PC-3 (cell line): ENCODE measurements around the gene TRIM75. TPM values are rescaled to one million over a fixed set of nuclear protein-coding genes. Genes with fewer than 3 reads are reported as not detected.

Experiments used
- ATAC-seq: fragments of 200-7000 bp; cut with Tn5 transposase; 2 replicates; pipeline ENCODE4 v1.9.1; 2020; ENCODE audit warnings: mild to moderate bottlenecking, moderate library complexity
- BruUV-seq: library from RNA; stranded (reverse); fragments of 400-500 nt; replicated peaks from 2 replicates; lab custom pipeline; 2021; lab: Mats Ljungman, UMichigan
- CTCF ChIA-PET: fragments of 300-600 bp; sonication (Branson Sonifier 250); formaldehyde crosslinking; loops from one replicate; lab custom pipeline; 2022; ENCODE audit warnings: antibody characterized with exemption; lab: Charles Lee
- POLR2A ChIA-PET: fragments of 300-600 bp; sonication (Branson Sonifier 250); formaldehyde crosslinking; loops from one replicate; lab custom pipeline; 2022; ENCODE audit warnings: antibody characterized with exemption; ENCODE audit not compliant: unreplicated experiment; lab: Charles Lee
- DNase-seq: peaks from one replicate; pipeline ENCODE4 v3.0.0-alpha.2; 2015
- H2AFZ ChIP-seq: fragments of 300-600 bp; sonication (generic); 2 replicates; pipeline ENCODE4 v1.6.0; 2016; ENCODE audit warnings: antibody characterized with exemption, low read length
- H3F3A ChIP-seq: fragments of 300-600 bp; sonication (generic); one replicate; pipeline ENCODE4 v1.6.0; 2017; ENCODE audit warnings: antibody characterized with exemption, low read length, control low read depth, mild to moderate bottlenecking; ENCODE audit not compliant: unreplicated experiment
- H3K27ac ChIP-seq: fragments of 300-600 bp; sonication (generic); 2 replicates; pipeline ENCODE4 v1.5.1; 2016; ENCODE audit warnings: mild to moderate bottlenecking, low read length
- H3K27me3 ChIP-seq: fragments of 300-600 bp; sonication (generic); 2 replicates; pipeline ENCODE4 v1.6.1; 2016; ENCODE audit warnings: low read length, mixed read lengths
- H3K36me3 ChIP-seq: fragments of 300-600 bp; sonication (generic); 2 replicates; pipeline ENCODE4 v1.6.1; 2016; ENCODE audit warnings: low read depth, mixed run types, low read length, mixed read lengths
- H3K4me1 ChIP-seq: fragments of 300-600 bp; sonication (generic); 2 replicates; pipeline ENCODE4 v1.5.1; 2016; ENCODE audit warnings: low read length; ENCODE audit not compliant: insufficient read depth
- H3K4me2 ChIP-seq: fragments of 300-600 bp; sonication (generic); 2 replicates; pipeline ENCODE4 v1.6.0; 2016; ENCODE audit warnings: low read length
- H3K4me3 ChIP-seq: fragments of 300-600 bp; sonication (generic); 2 replicates; pipeline ENCODE4 v1.5.1; 2016; ENCODE audit warnings: mild to moderate bottlenecking, low read length, mixed read lengths
- H3K79me2 ChIP-seq: fragments of 300-600 bp; sonication (generic); 2 replicates; pipeline ENCODE4 v1.6.1; 2017; ENCODE audit warnings: low read length, mixed read lengths
- H3K9ac ChIP-seq: fragments of 300-600 bp; sonication (generic); 2 replicates; pipeline ENCODE4 v1.6.0; 2016; ENCODE audit warnings: mild to moderate bottlenecking, low read length
- H3K9me2 ChIP-seq: fragments of 300-600 bp; sonication (generic); replicated peaks from 2 replicates; pipeline ENCODE4 v1.6.1; 2016; ENCODE audit warnings: mixed run types, low read length, mixed read lengths
- H3K9me3 ChIP-seq: fragments of 300-600 bp; sonication (generic); 2 replicates; pipeline ENCODE4 v1.6.1; 2016; ENCODE audit warnings: low read length, mixed read lengths
- H4K20me1 ChIP-seq: fragments of 300-600 bp; sonication (generic); 2 replicates; pipeline ENCODE4 v1.6.1; 2016; ENCODE audit warnings: low read length, mixed read lengths
- EZH2 ChIP-seq: fragments of 300-600 bp; sonication (generic); IDR thresholded peaks from one replicate; pipeline ENCODE4 v1.6.1; 2017; ENCODE audit warnings: antibody characterized with exemption, mild to moderate bottlenecking, low read length; ENCODE audit not compliant: unreplicated experiment
- EZH2phosphoT487 ChIP-seq: fragments of 300-600 bp; sonication (generic); IDR thresholded peaks from 2 replicates; pipeline ENCODE4 v1.6.1; 2018; ENCODE audit warnings: mild to moderate bottlenecking, antibody characterized with exemption, low read length, borderline replicate concordance
- intact Hi-C: fragments of 100-400 bp; cut with micrococcal nuclease; formaldehyde crosslinking; loops from 2 replicates; pipeline ENCODE4 v1.9.0; 2023
- total RNA-seq: library from RNA; depleted of rRNA; stranded (reverse); fragments of >200 nt; gene quantifications from 2 replicates; pipeline ENCODE4 v1.2.3, GENCODE V29; 2014
- TF ChIP-seq, protein P1 (sequence below): fragments of 300-600 bp; sonication (generic); conservative IDR thresholded peaks from 2 replicates; pipeline ENCODE4 v1.5.1; 2017; ENCODE audit warnings: antibody characterized with exemption, low read depth, mild to moderate bottlenecking, low read length

Gene TRIM75
- total RNA-seq, 1 experiment from 2014 or later: not detected

- DNase-seq: no peak
- Histone ChIP-seq H3K9me2 (no peaks in the 10 kb centered on the region), H3K36me3 (no peaks in the 10 kb centered on the region), H3K9me3 (no peaks in the 10 kb centered on the region), H3K27ac (no peak overlapping the region), H3F3A (no peaks in the 10 kb centered on the region), H2AFZ (no peak overlapping the region), H3K9ac (no peak overlapping the region), H3K4me3 (no peak overlapping the region), H3K4me2 (no peak overlapping the region), H3K4me1 (no peaks in the 10 kb centered on the region), H3K79me2 (no peaks in the 10 kb centered on the region), H3K27me3 (no peaks in the 10 kb centered on the region), H4K20me1 (no peaks in the 10 kb centered on the region)
- no peak for ATAC-seq
- TF ChIP-seq EZH2phosphoT487: no peak
- TF ChIP-seq, protein P1, sequence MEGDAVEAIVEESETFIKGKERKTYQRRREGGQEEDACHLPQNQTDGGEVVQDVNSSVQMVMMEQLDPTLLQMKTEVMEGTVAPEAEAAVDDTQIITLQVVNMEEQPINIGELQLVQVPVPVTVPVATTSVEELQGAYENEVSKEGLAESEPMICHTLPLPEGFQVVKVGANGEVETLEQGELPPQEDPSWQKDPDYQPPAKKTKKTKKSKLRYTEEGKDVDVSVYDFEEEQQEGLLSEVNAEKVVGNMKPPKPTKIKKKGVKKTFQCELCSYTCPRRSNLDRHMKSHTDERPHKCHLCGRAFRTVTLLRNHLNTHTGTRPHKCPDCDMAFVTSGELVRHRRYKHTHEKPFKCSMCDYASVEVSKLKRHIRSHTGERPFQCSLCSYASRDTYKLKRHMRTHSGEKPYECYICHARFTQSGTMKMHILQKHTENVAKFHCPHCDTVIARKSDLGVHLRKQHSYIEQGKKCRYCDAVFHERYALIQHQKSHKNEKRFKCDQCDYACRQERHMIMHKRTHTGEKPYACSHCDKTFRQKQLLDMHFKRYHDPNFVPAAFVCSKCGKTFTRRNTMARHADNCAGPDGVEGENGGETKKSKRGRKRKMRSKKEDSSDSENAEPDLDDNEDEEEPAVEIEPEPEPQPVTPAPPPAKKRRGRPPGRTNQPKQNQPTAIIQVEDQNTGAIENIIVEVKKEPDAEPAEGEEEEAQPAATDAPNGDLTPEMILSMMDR: no peak
- TF ChIP-seq EZH2: no peak
- ChIA-PET POLR2A (no interaction called here), CTCF (no interaction called here)
- intact Hi-C loops: loop anchor here (5.0 kb wide), 1 partner anchor 328 kb away; no protein-coding TSS in a partner anchor
- no TSS peak for BruUV-seq
These were observed 41.2 kb downstream of the TRIM75 start for GRCh38 chr4:165094873-165095272.

DNA sequence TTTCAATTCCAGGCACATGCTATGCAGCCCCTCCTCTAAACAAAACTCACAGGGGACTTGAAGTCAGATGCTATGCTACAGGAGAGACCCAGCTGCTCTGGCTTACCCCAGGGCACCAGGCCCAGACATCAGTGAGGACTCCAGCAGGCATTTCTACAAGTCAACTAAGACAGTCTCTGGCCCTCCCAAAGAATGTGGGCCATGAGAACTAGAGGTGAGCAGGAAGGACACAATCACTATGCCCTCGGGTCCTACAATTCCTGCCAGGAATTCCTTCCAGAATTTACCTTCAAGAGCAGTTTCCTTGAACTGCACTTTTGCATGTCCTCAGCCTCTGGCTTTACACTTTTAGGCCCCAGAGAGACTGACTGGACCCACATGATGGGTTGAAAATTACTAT is 41.6 kb downstream of the TRIM75 start:
- POLR2A ChIA-PET: no interaction called here
- CTCF ChIA-PET: no interaction called here
- Histone ChIP-seq H3F3A (no peaks in the 10 kb centered on the region), H3K4me3 (no peak overlapping the region), H4K20me1 (no peaks in the 10 kb centered on the region), H3K27me3 (no peaks in the 10 kb centered on the region), H3K4me1 (no peaks in the 10 kb centered on the region), H3K9me2 (no peaks in the 10 kb centered on the region), H3K4me2 (no peak overlapping the region), H3K36me3 (no peaks in the 10 kb centered on the region), H3K9me3 (no peaks in the 10 kb centered on the region), H3K79me2 (no peaks in the 10 kb centered on the region), H3K9ac (no peak overlapping the region), H2AFZ (no peak overlapping the region), H3K27ac (no peak overlapping the region)
- ATAC-seq (no peak), DNase-seq (no peak)
- no TSS peak for BruUV-seq
- intact Hi-C loops: loop anchor here (5.0 kb wide), 1 partner anchor 328 kb away; no protein-coding TSS in a partner anchor
- TF ChIP-seq EZH2 (no peak), EZH2phosphoT487 (no peak)
- TF ChIP-seq, protein P1: no peak

DNA sequence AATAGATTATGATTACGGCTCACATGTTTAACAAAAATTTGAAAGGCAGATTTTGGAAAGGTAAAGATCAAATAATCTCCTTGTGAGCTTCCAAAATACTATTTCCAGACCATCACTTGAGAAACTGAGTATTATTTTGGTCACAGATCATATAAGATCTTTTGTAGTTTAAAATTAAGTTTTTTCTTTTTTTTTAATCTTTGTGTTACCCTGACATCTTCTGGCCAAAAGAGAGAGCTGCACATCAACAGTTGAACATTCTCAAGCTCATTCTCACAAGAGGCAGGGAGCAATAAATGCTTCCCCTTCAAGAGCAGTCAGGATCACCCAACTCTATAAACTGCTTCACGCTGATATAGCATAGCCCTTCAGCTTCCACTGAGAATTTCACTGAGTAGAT is 43.1 kb downstream of the TRIM75 start:
- Histone ChIP-seq H3K9me2 (no peaks in the 10 kb centered on the region), H3K27ac (no peak overlapping the region), H3K4me3 (no peak overlapping the region), H2AFZ (no peak overlapping the region), H3F3A (no peaks in the 10 kb centered on the region), H3K36me3 (no peaks in the 10 kb centered on the region), H4K20me1 (no peaks in the 10 kb centered on the region), H3K9ac (no peak overlapping the region), H3K79me2 (no peaks in the 10 kb centered on the region), H3K27me3 (no peaks in the 10 kb centered on the region), H3K4me1 (no peaks in the 10 kb centered on the region), H3K4me2 (no peak overlapping the region), H3K9me3 (no peaks in the 10 kb centered on the region)
- no TSS peak for BruUV-seq
- intact Hi-C loops: loop anchor here (5.0 kb wide), 1 partner anchor 329 kb away; no protein-coding TSS in a partner anchor
- ChIA-PET POLR2A (interaction anchor here (0.6 to 1.0 kb wide), 2 partner anchors 16 to 230 kb away, joined by 3 to 9 read pairs; partner anchors contain the start of gene TMEM192), CTCF (interaction anchor here (0.5 to 1.2 kb wide), 5 partner anchors 139 to 1164 kb away, joined by 3 to 11 read pairs (median 4); no protein-coding TSS in a partner anchor)
- ATAC-seq (peak; percentile 38; the same call in 1 of the 2 replicates), DNase-seq (peak; percentile 23)
- TF ChIP-seq, protein P1: peak; percentile 59
- TF ChIP-seq EZH2phosphoT487: no peak
